ENCODE results near the gene AARSD1. TPM values are rescaled to one million over a fixed set of nuclear protein-coding genes. Genes with fewer than 3 reads are reported as not detected.

AARSD1 gene, protein sequence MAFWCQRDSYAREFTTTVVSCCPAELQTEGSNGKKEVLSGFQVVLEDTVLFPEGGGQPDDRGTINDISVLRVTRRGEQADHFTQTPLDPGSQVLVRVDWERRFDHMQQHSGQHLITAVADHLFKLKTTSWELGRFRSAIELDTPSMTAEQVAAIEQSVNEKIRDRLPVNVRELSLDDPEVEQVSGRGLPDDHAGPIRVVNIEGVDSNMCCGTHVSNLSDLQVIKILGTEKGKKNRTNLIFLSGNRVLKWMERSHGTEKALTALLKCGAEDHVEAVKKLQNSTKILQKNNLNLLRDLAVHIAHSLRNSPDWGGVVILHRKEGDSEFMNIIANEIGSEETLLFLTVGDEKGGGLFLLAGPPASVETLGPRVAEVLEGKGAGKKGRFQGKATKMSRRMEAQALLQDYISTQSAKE
- 17.7 and 22.2 TPM in 2 replicates for total RNA-seq

GRCh38 chr17:42964161-42964932, at the start of gene AARSD1:
Gene AARSD1, minus strand, starts transcription at chr17:42964454. Its CDS starts 14 bp downstream, at chr17:42964440.

GRCh38 chr17:43006639-43007551, 42.6 kb upstream of the AARSD1 start, which contains the start of gene IFI35:
Gene IFI35, plus strand, starts transcription at chr17:43006784. Its CDS starts 164 bp downstream, at chr17:43006948.

DNA sequence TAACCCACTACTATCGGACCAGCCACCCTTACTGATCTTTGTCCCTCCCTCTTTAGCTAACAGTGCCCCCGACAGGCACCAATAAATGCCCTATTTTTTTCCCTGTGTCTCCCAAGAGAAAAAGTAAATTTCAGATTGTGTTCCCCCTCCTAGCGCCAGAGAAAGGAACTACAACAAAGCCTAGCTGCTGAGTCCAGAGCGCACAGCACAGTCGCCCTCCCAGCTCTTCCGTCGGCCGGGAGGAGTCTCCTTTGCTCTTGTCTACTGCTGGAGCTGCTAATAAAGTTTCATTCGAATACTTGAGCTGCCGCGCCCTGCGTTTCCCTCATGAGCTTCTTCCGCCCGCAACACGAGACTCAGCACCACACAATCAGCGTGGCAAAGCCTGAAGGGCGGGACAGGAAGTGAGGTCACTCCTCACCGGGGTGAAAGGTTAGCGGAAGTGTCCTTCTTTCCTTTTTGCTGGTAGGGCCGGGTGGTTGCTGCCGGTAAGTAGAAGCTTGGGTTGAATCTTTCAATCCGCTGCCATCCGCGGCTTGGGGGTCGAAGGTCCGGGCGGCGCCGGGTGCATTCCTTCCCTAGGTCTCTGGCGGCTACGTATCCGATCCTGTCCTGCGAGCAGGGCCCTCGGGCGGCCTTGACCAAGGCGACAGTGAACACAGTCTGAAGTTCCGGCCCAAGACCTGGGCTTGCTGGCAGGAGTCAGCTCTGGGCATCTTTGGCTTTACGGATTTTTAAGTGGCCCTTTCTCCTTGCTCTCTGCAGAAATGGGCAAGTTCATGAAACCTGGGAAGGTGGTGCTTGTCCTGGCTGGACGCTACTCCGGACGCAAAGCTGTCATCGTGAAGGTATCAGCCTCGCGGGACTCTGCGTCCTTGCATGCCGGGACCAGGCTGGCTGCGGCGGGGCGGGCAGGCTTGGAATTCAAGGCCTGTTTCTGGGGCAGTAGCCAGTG, 34.0 kb upstream of the AARSD1 start, which contains the start of gene RPL27:
TSS of gene RPL27 (plus strand) at position 436 of the 955 bp plus-strand sequence. CDS start at position 768, 332 bp downstream.

GRCh38 chr17:42980274-42980765, 16.1 kb upstream of the AARSD1 start, which contains the start of gene RUNDC1:
Gene RUNDC1, plus strand, starts transcription at chr17:42980565. Its CDS starts 12 bp downstream, at chr17:42980577.

GRCh38 chr17:42979511-42980273, 15.4 kb upstream of the AARSD1 start, which contains the start of gene PTGES3L:
Gene PTGES3L, minus strand, starts transcription at chr17:42980080. Its CDS starts 27 bp downstream, at chr17:42980053.

Small RNA genes within 50 kb of the gene (small RNA-seq; reads per million reads assigned to genes)
- not detected for gene AARSD1
- gene RF00561 = 0.12 reads per million

Other genes starting within 250 kb of the AARSD1 start
- gene EZH1, start 219.4 kb downstream of the AARSD1 start, total RNA-seq = 11.4 and 16.9 TPM in 2 replicates
- 0.79 TPM in 1 of 2 replicates, not detected in the other for gene RAMP2, start 203.2 kb downstream of the AARSD1 start, total RNA-seq
- 58.5 and 77.0 TPM in 2 replicates for gene VPS25, start 191.0 kb downstream of the AARSD1 start, total RNA-seq
- gene WNK4, start 183.8 kb downstream of the AARSD1 start, total RNA-seq = 0.33 and 0.39 TPM in 2 replicates
- gene COA3, start 165.8 kb downstream of the AARSD1 start, total RNA-seq = 55.4 and 63.7 TPM in 2 replicates
- 0.79 TPM in 1 of 2 replicates, not detected in the other for gene CNTD1, start 165.6 kb downstream of the AARSD1 start, total RNA-seq
- 71.1 and 81.1 TPM in 2 replicates for gene BECN1, start 140.2 kb downstream of the AARSD1 start, total RNA-seq
- 67.5 and 83.7 TPM in 2 replicates for gene PSME3, start 131.1 kb downstream of the AARSD1 start, total RNA-seq
- 0.79 and 1.1 TPM in 2 replicates for gene AOC2, start 119.9 kb downstream of the AARSD1 start, total RNA-seq
- gene AOC3, start 113.3 kb downstream of the AARSD1 start, total RNA-seq = under 0.01 TPM in 2 replicates
- gene G6PC1, start 63.7 kb downstream of the AARSD1 start, total RNA-seq = not detected in 2 replicates
- gene PTGES3L, start 15.6 kb upstream of the AARSD1 start, total RNA-seq = under 0.01 and 0.87 TPM in 2 replicates
- gene RUNDC1, start 16.1 kb upstream of the AARSD1 start, total RNA-seq = 9.8 and 10.4 TPM in 2 replicates
- 745 and 1,184 TPM in 2 replicates for gene RPL27, start 34.0 kb upstream of the AARSD1 start, total RNA-seq
- gene IFI35, start 42.3 kb upstream of the AARSD1 start, total RNA-seq = 8.2 and 8.5 TPM in 2 replicates
- gene VAT1, start 57.9 kb upstream of the AARSD1 start, total RNA-seq = 77.5 and 82.8 TPM in 2 replicates
- under 0.01 and 0.33 TPM in 2 replicates for gene RND2, start 60.8 kb upstream of the AARSD1 start, total RNA-seq
- gene BRCA1, start 160.9 kb upstream of the AARSD1 start, total RNA-seq = 8.2 and 10.6 TPM in 2 replicates
- gene NBR1, start 206.8 kb upstream of the AARSD1 start, total RNA-seq = 84.0 and 107 TPM in 2 replicates
- gene TMEM106A, start 247.4 kb upstream of the AARSD1 start, total RNA-seq = 4.3 and 10.6 TPM in 2 replicates